GM23248 (cell line): ENCODE results near the gene ANKRD28. TPM values are rescaled to one million over a fixed set of nuclear protein-coding genes. Genes with fewer than 3 reads are reported as not detected.

ENCODE experiments used
- DNase-seq: peaks from one replicate; pipeline ENCODE4 v3.0.0-alpha.2; 2015
- H2AFZ ChIP-seq: fragments of 200-600 bp; sonication (generic); 2 replicates; pipeline ENCODE4 v1.6.1; 2016; ENCODE audit warnings: antibody characterized with exemption
- H3F3A ChIP-seq: fragments of 200-600 bp; sonication (generic); 2 replicates; pipeline ENCODE4 v1.6.1; 2016; ENCODE audit warnings: mild to moderate bottlenecking, antibody characterized with exemption, mixed run types; ENCODE audit not compliant: insufficient read depth
- H3K27ac ChIP-seq: fragments of 200-600 bp; sonication (generic); 2 replicates; pipeline ENCODE4 v1.5.1; 2016; ENCODE audit warnings: mild to moderate bottlenecking
- H3K27me3 ChIP-seq: fragments of 200-600 bp; sonication (generic); replicated peaks from 2 replicates; pipeline ENCODE4 v1.6.1; 2016; ENCODE audit warnings: mild to moderate bottlenecking; ENCODE audit not compliant: insufficient read depth
- H3K36me3 ChIP-seq: fragments of 200-600 bp; sonication (generic); 2 replicates; pipeline ENCODE4 v1.6.1; 2016; ENCODE audit warnings: low read depth, mild to moderate bottlenecking
- H3K4me1 ChIP-seq: fragments of 200-600 bp; sonication (generic); 2 replicates; pipeline ENCODE4 v1.6.1; 2016; ENCODE audit warnings: mild to moderate bottlenecking; ENCODE audit not compliant: insufficient read depth
- H3K4me2 ChIP-seq: fragments of 200-600 bp; sonication (generic); one replicate; pipeline ENCODE4 v1.6.1; 2016; ENCODE audit warnings: mild to moderate bottlenecking; ENCODE audit not compliant: unreplicated experiment
- H3K4me3 ChIP-seq: fragments of 200-600 bp; sonication (generic); 2 replicates; pipeline ENCODE4 v1.5.1; 2016; ENCODE audit warnings: mild to moderate bottlenecking
- H3K79me2 ChIP-seq: fragments of 200-600 bp; sonication (generic); 2 replicates; pipeline ENCODE4 v1.6.1; 2016; ENCODE audit warnings: mild to moderate bottlenecking; ENCODE audit not compliant: insufficient read depth
- H3K9ac ChIP-seq: fragments of 200-600 bp; sonication (generic); 2 replicates; pipeline ENCODE4 v1.6.1; 2016; ENCODE audit warnings: mild to moderate bottlenecking
- H3K9me2 ChIP-seq: fragments of 200-600 bp; sonication (generic); 2 replicates; pipeline ENCODE4 v1.6.1; 2016; ENCODE audit warnings: mixed run types, mild to moderate bottlenecking, moderate library complexity; ENCODE audit not compliant: insufficient read depth
- H3K9me3 ChIP-seq: fragments of 200-600 bp; sonication (generic); one replicate; pipeline ENCODE4 v1.6.1; 2017; ENCODE audit warnings: low read depth
- H4K20me1 ChIP-seq: fragments of 200-600 bp; sonication (generic); 2 replicates; pipeline ENCODE4 v1.6.0; 2016; ENCODE audit not compliant: insufficient read depth
- EZH2 ChIP-seq: fragments of 200-600 bp; sonication (generic); IDR thresholded peaks from 2 replicates; pipeline ENCODE4 v1.6.1; 2018; ENCODE audit warnings: antibody characterized with exemption, mild to moderate bottlenecking; ENCODE audit not compliant: insufficient read depth, poor library complexity, severe bottlenecking
- EZH2phosphoT487 ChIP-seq: fragments of 200-600 bp; sonication (generic); IDR thresholded peaks from 2 replicates; pipeline ENCODE4 v1.6.1; 2018; ENCODE audit warnings: antibody characterized with exemption, moderate library complexity, mild to moderate bottlenecking, low read depth; ENCODE audit not compliant: insufficient read depth
- WGBS, 2 experiments: methylation state at CpG; one replicate each; pipeline ENCODE4 v1.1.6; 2015 to 2017; ENCODE audit warnings: low lambda C conversion rate in 2 of 2, low coverage in 1 of 2; ENCODE audit errors: missing lambda C conversion rate in 2 of 2; 5-methylcytosine and 5-hydroxymethylcytosine counted together
- in situ Hi-C: fragments of 300-500 bp; cut with MboI; formaldehyde crosslinking; loops from 2 replicates; pipeline ENCODE4 v1.15.0; 2020
- polyA plus RNA-seq: library from polyadenylated mRNA; unstranded; fragments of >200 nt; fragmentation: Nextera tagmentation; extraction: Ambion mirVana; gene quantifications from 2 replicates; pipeline ENCODE4 v1.2.1, GENCODE V29; 2016
- total RNA-seq: library from RNA; depleted of rRNA; stranded (reverse); fragments of >200 nt; shearing (Covaris generic); gene quantifications from 2 replicates; pipeline ENCODE4 v1.2.3, GENCODE V29; 2014

The ANKRD28 gene
- total and polyA plus RNA-seq, 2 experiments from 2014 or later = 23.1 to 55.6 TPM

DNA sequence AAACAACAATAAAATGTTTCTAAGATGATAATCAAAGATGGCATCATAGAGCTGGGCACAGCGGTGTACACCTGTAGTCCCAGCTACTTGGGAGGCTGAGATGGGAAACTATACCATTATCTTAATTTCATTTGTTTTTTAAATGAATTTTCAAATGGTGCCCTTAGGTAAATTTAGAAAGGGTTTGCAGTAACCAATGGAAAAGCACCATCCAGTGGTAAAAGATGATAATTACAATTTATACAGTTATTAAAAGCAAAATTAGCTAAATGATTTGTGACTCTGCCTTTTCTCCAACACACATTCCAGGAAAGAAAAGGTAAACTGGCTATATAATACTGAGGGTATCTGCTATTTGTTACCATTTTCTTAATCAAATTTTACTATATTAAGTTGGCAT is 14.4 kb upstream of the ANKRD28 start:
- in situ Hi-C loops = no loop called here

DNA sequence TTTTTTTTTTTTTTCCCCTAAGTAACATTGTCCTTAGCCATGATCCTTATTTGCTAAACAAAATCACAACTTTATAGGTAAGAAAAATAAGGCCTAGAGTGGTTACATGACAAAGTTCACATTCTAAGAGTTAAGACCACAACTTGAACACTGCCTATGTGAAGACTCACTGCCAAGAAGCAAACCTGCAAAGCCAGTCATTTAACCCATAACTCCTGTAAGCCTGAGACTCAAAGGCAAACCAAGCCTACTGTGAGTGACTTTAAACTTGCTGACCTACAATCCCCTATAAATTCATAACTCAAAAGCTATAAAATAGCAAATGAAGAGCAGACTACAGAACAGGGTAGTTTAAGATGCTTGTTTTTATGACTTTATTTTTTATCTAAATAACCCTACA is 12.9 kb upstream of the ANKRD28 start:
- no peak for TF ChIP-seq EZH2
- no peak for TF ChIP-seq EZH2phosphoT487
- Histone ChIP-seq H2AFZ (no peak overlapping the region), H3K27ac (no peak overlapping the region), H3K27me3 (no peaks in the 10 kb centered on the region), H3F3A (peaks cover 9% of the 10 kb centered on the region), H3K9me2 (no peaks in the 10 kb centered on the region), H3K4me3 (no peak overlapping the region), H3K4me2 (no peak overlapping the region), H3K9me3 (no peaks in the 10 kb centered on the region), H3K36me3 (no peaks in the 10 kb centered on the region), H4K20me1 (no peaks in the 10 kb centered on the region), H3K9ac (no peak overlapping the region), H3K79me2 (peaks cover 40% of the 10 kb centered on the region), H3K4me1 (peaks cover 13% of the 10 kb centered on the region)
- in situ Hi-C loops = no loop called here
- DNase-seq = no peak

More for the DNA sequence above, 14.4 kb upstream of the ANKRD28 start:
- Histone ChIP-seq H3K27me3 (no peaks in the 10 kb centered on the region), H2AFZ (peak overlapping the region; percentile 27; the same call in 1 of the 2 replicates), H3K9me3 (no peaks in the 10 kb centered on the region), H3K9me2 (no peaks in the 10 kb centered on the region), H3K4me2 (no peak overlapping the region), H3K9ac (peak overlapping the region; percentile 11; the same call in 1 of the 2 replicates), H3F3A (no peaks in the 10 kb centered on the region), H3K27ac (no peak overlapping the region), H3K36me3 (no peaks in the 10 kb centered on the region), H3K4me1 (peaks cover 11% of the 10 kb centered on the region; the same call in 1 of the 2 replicates), H3K4me3 (no peak overlapping the region), H4K20me1 (no peaks in the 10 kb centered on the region), H3K79me2 (peaks cover 41% of the 10 kb centered on the region)
- WGBS, 2 experiments = 86 to 89% methylated on average over 1 of the region's 1 CpG
- peak; percentile 65 for DNase-seq
- no peak for TF ChIP-seq EZH2phosphoT487

DNA sequence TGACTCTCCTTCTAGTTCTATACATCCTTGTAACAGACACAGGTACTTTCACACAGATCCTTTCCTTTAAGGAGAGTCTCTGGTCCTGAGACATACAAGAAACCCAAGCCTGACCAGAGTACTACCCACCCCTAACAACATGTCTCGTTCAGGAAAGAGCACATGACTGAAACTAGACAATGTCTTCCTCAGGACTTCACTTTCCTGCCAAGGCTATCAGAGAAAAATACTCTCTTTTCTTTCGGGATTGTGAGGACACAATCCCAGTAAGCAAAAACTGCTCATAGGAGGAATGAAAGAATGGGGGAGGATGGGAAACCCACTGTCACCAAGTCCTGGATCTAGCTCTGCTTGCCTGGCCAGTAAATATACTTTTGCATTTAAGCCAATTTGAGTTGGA is 11.5 kb upstream of the ANKRD28 start:
- no peak overlapping the region for H2AFZ ChIP-seq
- H3K4me1 ChIP-seq = peaks cover 26% of the 10 kb centered on the region
- H3K4me2 ChIP-seq = no peak overlapping the region
- peaks cover 31% of the 10 kb centered on the region for H3K79me2 ChIP-seq
- no peaks in the 10 kb centered on the region for H3K36me3 ChIP-seq
- no peak overlapping the region for H3K27ac ChIP-seq
- H3K27me3 ChIP-seq = no peaks in the 10 kb centered on the region
- in situ Hi-C loops = no loop called here
- H3K9me2 ChIP-seq = no peaks in the 10 kb centered on the region
- no peak overlapping the region for H3K9ac ChIP-seq
- H4K20me1 ChIP-seq = no peaks in the 10 kb centered on the region
- 42 to 55% methylated on average over 2 of the region's 2 CpGs for WGBS, 2 experiments
- no peaks in the 10 kb centered on the region for H3K9me3 ChIP-seq
- no peak for TF ChIP-seq EZH2phosphoT487
- peaks cover 22% of the 10 kb centered on the region for H3F3A ChIP-seq
- no peak for DNase-seq
- no peak overlapping the region for H3K4me3 ChIP-seq

GRCh38 chr3:15808679-15809310 is 11.0 kb upstream of the ANKRD28 start:
- H3K4me3 ChIP-seq = no peak overlapping the region
- H2AFZ ChIP-seq = no peak overlapping the region
- H3K27ac ChIP-seq = no peak overlapping the region
- WGBS, 2 experiments = 87 to 99% methylated on average over 2 of the region's 2 CpGs
- peaks cover 28% of the 10 kb centered on the region for H3K4me1 ChIP-seq
- peaks cover 22% of the 10 kb centered on the region for H3F3A ChIP-seq
- in situ Hi-C loops = no loop called here
- H3K36me3 ChIP-seq = no peaks in the 10 kb centered on the region
- no peak overlapping the region for H3K4me2 ChIP-seq
- peaks cover 26% of the 10 kb centered on the region for H3K79me2 ChIP-seq
- no peaks in the 10 kb centered on the region for H3K9me2 ChIP-seq
- H3K27me3 ChIP-seq = no peaks in the 10 kb centered on the region
- no peaks in the 10 kb centered on the region for H3K9me3 ChIP-seq
- H4K20me1 ChIP-seq = no peaks in the 10 kb centered on the region
- no peak overlapping the region for H3K9ac ChIP-seq
- no peak for DNase-seq
- TF ChIP-seq EZH2phosphoT487 (no peak), EZH2 (no peak)
